M059J (cell line): ENCODE results near the gene PTBP1. TPM values are rescaled to one million over a fixed set of nuclear protein-coding genes. Genes with fewer than 3 reads are reported as not detected.
A peak's percentile ranks its signal among the peaks of the same experiment; 100 is the strongest.

Experiments
- DNase-seq: peaks from one replicate; pipeline ENCODE4 v3.0.0-alpha.2; 2012; ENCODE audit warnings: low read depth
- total RNA-seq: library from RNA; depleted of rRNA; stranded (reverse); fragments of >200 nt; shearing (Covaris generic); gene quantifications from 2 replicates; pipeline ENCODE4 v1.2.3, GENCODE V29; 2014

The PTBP1 gene
- total RNA-seq, 1 experiment from 2014 or later, result 196 TPM

GRCh38 chr19:797528-798414, 519 bp downstream of the PTBP1 start:
- peak; percentile 84 for DNase-seq

GRCh38 chr19:798415-799075, 1.3 kb downstream of the PTBP1 start:
- no peak for DNase-seq

DNA sequence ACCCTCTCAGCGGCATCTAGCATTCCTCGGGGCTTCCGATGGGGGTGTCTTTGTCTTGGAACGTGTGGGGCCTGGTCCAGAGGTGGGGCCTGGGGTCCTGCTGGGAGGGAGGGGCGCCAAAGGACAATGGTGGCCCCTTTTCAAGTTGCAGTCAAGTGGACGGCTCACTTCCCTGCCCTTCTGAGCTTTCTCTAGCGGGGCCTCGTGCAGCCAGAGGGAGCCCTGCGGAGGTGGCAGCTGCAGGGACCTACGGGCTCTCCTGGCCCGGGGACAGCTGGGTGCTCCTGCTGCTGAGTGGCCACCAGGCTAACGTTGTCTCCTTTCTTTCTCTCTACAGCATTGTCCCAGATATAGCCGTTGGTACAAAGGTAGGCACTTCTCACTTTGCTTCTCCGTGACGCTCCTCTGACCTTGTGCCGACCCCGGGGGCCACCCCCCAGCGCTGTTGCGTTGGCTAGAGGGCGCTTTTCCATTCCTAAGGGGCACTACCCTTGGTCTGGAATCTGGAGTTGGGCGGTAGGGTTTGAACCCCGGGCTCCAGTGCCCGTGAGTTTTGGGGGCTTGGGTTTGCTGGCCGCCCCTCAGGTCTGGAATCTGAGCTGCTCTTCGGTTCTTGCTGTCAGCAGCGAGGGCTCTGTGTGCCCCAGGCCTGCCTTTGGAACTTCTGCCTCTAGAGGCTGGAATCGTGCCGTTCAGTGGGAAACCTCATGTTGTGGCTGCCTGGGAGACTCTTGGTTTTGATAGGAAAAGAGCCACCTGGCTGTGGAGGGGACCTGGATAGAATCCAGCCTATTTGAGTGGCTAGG, 2.0 kb downstream of the PTBP1 start:
- DNase-seq, result no peak

DNA sequence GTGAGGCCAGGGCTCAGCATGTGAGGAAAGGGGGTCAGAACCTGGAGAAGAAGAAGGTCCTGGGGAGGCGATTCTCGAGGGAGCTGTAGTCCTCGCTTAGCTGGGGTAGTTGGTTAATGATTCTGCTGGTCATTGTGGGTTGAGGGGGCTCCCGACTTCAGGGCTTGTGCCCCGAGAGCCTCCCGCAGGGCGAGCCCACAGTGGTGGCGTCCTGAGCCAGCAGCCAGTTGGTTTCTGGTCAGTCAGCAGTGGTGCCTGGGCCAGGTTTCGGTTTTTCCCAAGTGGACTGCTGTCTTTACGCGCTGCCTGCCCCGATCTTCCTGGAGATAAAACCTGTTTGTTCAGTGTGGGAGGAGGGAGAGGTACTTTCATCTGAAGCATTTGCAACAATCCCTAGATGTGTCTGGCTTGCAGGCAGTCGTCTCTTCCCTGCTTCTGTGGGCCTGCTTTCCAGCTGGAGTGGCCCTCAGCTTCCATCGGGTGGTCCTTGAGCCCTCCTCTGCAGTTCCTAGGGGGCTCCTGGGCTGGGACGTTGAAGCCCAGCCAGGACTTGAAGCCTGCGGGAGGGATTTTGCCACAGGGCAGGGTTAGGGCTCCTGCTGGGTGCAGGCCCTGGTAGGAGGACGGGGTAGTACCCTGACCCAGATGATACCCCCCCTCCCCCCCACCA, 3.2 kb downstream of the PTBP1 start:
- no peak for DNase-seq

DNA sequence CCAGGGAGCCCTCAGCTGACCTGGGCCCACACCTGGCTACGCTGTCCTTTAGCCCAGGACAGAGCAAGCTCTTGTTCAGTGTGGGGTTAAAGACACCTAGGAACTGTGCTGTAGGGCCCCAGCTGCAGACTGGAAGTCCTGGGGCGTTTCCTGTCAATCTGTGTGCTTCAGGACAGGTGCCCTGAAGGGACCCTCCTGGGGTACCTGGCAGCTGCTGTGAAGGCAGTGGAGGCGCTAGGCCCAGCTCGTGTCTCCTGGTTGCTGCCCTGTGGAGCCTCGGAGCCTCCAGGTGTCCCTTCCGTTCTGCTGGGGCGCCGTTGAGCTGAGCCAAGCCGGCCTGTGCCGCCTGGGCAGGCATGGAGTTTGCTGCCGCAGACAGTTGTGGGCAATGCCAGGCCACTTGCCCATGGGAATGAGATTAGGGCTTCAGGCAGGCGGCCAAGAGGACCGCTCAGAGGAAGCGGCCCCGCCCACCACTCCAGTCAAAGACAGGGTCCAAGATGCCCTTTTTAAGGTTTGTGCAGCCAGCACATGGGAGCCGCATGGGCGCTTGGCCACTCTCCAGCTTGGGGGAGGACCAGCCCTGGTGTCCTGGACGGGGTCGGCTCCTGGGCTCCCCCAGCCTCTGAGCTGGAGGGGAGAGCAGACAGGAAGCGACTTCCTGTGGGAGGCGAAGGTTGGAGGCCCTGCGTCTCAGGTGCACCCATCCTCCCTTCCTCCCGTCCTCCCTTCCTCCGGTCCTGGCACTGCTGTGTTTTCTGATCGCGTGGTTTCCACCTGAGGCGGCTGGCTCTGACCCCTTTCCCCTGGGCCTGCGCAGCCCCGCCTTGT, 4.0 kb downstream of the PTBP1 start:
- no peak for DNase-seq

DNA sequence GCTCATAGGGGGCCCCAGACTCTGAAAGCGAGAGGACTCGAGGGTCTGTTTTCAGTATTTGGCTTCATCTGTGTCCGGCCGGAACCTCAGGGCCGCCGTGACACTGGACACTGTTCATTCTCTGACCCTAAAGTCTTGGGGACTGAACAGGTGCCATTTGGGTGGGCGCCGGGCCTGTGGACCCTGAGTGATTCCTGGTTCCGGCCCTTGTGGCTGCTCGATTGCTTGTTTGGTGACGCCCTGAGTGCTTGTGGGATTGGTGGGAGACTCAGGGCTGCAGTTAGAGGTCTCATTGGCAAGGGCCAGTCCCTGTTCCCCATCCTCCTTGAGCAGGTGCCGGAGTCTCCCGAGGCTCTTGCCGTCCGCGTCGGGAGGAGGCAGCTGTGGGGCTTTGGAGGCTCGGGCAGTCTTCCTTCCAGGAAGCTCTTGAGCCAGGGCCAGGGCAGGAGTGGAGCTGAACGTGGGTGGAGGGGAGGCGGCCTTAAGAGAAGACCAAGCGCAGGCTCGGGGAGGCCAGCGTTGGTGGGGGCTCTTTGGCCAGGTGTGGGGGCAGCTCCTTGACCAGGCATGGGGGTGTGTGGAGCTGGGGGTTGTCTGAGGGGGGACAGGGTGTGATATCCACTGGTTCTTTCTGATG, 4.7 kb downstream of the PTBP1 start:
- no peak for DNase-seq

- DNase-seq, result no peak
These were observed 5.3 kb downstream of the PTBP1 start for GRCh38 chr19:802498-803098.

DNA sequence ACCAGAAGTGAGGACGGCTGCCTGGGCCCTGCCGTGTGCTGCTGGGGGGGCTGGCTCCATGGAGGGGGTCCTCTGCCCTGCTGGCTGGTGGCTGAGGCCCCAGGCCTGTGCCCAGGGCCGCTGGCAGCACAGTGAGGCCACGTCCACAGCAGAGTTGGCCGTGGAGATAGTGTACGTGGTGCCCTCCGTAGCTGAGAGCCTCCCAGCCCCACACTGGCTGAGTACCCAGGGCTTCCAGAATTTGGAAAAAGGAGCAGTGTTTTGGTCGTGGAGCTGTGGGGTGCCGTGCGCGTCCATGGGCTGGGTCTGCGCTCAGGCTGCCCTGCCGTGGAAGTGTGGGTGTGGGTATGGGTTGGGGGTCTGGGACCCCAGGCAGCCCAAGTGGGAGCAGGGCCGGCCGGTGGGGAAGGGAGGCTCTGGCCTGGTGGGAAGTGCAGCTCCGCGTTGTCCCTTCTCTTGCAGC, 5.9 kb downstream of the PTBP1 start:
- no peak for DNase-seq

DNA sequence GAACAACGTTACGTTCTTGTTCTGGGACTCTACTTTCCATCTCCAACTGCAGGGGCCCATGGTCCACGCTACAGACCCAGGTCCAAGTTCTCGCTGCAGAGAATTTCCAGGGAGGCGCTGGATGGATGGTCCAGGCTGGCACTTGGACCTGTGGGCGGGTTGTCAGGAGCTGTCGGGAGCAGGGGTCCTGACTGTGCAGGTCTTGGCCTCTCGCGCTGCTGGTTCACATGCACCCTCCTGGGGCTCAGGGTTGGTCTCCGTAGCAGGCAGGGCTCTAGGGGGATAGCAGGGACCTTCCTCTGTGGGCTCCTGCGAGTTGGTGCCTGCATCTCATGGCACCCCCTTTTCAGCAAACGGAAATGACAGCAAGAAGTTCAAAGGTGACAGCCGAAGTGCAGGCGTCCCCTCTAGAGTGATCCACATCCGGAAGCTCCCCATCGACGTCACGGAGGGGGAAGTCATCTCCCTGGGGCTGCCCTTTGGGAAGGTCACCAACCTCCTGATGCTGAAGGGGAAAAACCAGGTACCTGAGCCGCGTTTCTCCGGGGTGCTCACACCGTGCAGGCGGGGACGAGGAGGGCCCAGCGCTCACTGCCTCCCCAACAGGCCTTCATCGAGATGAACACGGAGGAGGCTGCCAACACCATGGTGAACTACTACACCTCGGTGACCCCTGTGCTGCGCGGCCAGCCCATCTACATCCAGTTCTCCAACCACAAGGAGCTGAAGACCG, 6.6 kb downstream of the PTBP1 start:
- no peak for DNase-seq

GRCh38 chr19:804419-805165, 7.3 kb downstream of the PTBP1 start:
- DNase-seq, result no peak

DNA sequence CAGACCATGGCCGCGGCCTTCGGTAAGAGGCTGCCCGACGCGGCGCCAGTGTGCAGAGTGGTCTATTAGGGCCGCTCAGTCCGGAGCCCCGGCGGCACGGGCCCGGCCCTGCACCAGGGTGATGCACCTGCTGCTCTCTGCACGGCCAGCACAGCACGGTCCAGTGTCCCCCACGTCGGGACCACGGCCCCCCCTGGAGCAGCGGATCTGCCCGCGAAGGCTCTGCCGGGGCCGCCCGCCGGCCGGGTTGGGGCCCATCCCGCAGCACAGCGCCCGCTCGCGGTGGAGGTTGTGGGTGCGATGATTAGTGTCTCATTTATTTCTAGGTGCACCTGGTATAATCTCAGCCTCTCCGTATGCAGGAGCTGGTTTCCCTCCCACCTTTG, 7.9 kb downstream of the PTBP1 start:
- DNase-seq, result no peak

- no peak for DNase-seq
These were observed 8.6 kb downstream of the PTBP1 start for GRCh38 chr19:805600-806550.

DNA sequence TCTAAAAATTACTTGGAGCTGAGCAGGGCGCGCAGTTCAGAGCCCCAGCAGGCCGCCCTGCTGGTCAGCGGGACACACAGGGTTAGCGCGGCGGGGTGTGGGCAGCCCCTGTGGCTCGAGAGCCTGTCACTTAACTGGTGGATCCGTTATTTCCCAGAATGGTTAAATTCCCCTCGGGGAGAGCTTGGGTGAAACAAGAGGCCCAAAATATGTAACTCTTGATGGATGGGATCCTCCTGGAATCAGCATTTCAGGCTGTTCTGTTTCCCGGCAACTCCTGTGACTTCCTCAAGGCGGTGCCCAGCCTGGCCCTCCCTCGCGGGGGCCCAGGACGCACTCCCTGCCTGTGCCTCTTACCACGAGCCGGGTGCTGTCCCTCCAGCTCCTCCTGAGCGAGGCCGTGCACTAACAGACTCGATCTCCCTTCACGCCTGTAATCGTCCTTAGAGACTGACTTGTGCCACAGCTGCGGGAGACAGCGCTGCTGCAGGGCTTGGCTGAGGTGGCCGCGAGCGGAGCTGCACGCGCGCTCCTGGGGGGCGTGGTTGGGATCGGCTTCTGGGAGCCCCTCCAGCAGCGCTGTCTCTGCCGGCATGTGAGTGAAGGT, 9.7 kb downstream of the PTBP1 start:
- DNase-seq, result no peak

DNA sequence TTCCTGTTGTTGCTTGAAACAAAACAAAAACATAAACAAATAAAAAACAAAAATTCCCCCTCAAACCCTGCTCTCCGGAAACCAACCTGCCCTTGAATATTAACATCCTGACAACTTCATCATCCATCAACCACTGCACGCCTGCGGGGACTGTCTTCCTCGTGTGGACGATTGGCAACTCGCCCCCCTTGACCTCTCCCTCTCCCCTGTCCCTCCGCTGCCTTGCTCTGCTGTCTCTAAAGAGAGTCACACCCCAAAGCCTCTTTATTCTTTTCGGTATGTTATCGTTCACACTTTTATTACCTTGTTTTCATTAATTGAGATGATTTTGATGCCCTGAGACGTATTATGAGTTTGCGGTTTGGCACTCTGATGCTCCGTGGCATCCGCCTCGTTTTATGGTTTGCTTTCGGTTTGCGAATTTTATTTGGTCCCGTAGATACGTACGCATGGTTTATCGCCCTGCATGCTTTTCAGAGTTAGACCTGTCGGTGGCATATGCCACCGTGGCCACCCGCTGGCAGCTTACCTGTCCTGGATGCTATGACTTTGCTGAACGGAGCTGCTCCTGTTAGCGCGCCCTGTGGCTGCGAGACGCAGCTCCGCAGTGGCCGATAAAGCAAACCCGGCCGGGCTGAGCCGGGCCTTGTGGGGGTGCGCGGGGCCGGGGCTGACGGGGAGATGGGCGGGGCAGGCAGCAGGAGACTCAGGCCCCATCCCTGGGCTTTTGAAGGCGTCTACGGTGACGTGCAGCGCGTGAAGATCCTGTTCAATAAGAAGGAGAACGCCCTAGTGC, 10.6 kb downstream of the PTBP1 start:
- no peak for DNase-seq

GRCh38 chr19:808423-808775, 11.1 kb downstream of the PTBP1 start:
- DNase-seq, result no peak
